SIG-M5 treated with dmso at 0.1 percent for 504 hours (cell line): Measurements from ENCODE around the gene KRTAP13-3.

ENCODE experiments used
- DNase-seq: peaks from one replicate; lab custom pipeline; 2025; ENCODE audit not compliant: unreplicated experiment; lab: John Stamatoyannopoulos, UW

The KRTAP13-3 gene

GRCh38 chr21:30425826-30426225 lies at the start of gene KRTAP13-3:
TSS of gene KRTAP13-3 (minus strand) at chr21:30425926. CDS start at chr21:30425912, 14 bp downstream.
- DNase-seq: no peak

- DNase-seq: no peak
These were observed 43.4 kb upstream of the KRTAP13-3 start for GRCh38 chr21:30468900-30469714.

DNA sequence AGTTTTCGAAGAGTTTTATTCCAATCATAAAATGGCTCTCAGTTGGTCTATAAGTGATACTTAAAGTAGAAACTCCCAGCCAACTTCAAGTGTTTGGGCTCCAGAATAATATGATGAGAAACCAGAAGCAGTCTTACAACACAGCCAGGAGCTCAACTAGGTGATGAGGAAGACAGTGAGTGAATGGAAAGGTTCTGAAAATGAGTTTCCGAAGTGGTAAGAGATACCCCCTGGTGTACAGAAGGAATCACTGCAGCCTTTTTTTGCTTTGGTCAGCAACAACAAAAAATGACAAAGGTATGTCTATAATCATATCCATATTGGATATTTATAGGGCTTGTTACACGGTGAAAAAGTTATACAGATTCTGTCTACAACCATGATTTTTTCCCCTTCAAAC lies 38.0 kb upstream of the KRTAP13-3 start:
- DNase-seq: no peak

- DNase-seq: no peak
These were observed 22.8 kb upstream of the KRTAP13-3 start for GRCh38 chr21:30448514-30448913.

- no peak for DNase-seq
These were observed 21.3 kb upstream of the KRTAP13-3 start for GRCh38 chr21:30447056-30447455.

GRCh38 chr21:30444204-30444603 lies 18.5 kb upstream of the KRTAP13-3 start:
- DNase-seq: no peak

DNA sequence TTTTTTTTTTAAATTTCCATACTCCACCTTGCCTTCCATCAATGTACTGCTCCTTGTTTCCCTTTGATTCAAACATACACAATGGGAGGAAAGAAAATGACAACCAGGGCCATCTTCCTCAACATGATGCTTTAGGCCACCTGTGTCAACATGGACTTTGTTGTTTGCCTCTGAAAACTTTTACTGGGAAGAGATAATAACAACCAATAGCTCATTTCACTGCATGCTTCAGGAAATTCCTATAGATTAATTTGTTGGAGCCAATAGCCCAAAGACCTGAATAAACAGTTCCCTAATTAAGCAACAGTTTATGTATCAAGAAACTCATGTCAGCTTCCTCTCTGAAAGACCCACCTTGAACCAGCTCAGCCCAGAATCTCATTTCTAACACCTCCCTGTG lies 17.5 kb upstream of the KRTAP13-3 start:
- DNase-seq: no peak

GRCh38 chr21:30439975-30440374 lies 14.2 kb upstream of the KRTAP13-3 start, which contains the start of gene KRTAP15-1:
TSS of gene KRTAP15-1 (plus strand) at chr21:30440275. CDS start at chr21:30440328, 53 bp downstream.
- no peak for DNase-seq

- DNase-seq: no peak
These were observed 11.4 kb upstream of the KRTAP13-3 start for GRCh38 chr21:30437010-30437565.

GRCh38 chr21:30434033-30434631 lies 8.4 kb upstream of the KRTAP13-3 start:
- DNase-seq: peak; percentile 38

- no peak for DNase-seq
These were observed 4.5 kb upstream of the KRTAP13-3 start, which contains the start of gene KRTAP13-4 for GRCh38 chr21:30430170-30430655. TSS of gene KRTAP13-4 (plus strand) at chr21:30430220. CDS start at chr21:30430276, 56 bp downstream.

GRCh38 chr21:30426731-30427130 lies 1.0 kb upstream of the KRTAP13-3 start:
- DNase-seq: no peak

DNA sequence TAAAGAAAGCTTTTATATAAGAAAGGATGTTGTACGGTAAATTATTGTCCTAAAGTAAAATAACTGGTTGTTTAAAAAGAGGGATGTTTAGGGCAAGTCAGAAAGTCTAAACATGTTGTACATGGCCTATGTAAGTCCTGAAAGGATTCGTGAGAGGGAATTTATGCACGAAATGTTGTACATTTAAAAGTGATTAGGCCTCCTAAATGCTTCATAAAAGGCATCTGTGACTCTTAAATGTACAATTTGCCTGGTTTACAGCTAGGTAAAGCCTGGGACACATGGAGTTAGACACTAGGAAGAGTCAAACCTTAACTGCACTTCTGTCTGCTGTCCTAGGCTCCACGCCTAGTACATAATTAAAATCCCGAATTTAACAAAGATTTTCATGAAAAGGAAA lies 9.7 kb downstream of the KRTAP13-3 start:
- no peak for DNase-seq

- DNase-seq: peak; percentile 46
These were observed 16.8 kb downstream of the KRTAP13-3 start for GRCh38 chr21:30408782-30409494.

- no peak for DNase-seq
These were observed 30.0 kb downstream of the KRTAP13-3 start, which contains the start of gene KRTAP13-1 for GRCh38 chr21:30395731-30396130. TSS of gene KRTAP13-1 (plus strand) at chr21:30396031. CDS start at chr21:30396087, 56 bp downstream.

DNA sequence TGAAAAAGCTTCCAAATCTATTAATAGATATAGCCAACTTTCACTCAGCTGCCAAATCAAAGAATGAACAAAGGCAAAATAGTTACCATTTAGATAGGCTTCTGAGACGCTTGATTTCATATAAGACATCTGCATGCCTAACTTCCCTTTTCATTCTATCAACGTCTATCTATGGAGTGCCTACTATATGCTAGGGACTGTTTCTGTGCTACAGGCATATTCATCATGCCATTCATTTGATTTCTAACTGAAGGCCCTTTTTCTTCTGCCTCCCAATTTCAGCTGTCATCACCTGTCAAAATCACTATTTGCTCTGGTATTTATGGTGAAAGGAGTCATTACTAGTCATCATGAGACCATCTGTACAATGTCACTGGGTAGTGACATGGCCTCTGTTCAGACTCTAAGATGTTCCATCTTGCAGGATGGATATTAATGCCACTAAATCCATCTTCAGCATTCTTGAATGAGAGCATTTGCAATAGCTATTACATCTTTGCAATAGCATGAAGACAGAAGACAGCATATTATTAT lies 34.2 kb downstream of the KRTAP13-3 start:
- DNase-seq: no peak

GRCh38 chr21:30382201-30382600 lies 43.5 kb downstream of the KRTAP13-3 start:
- no peak for DNase-seq
